ENCODE measurements around the gene TMEM263. TPM values are rescaled to one million over a fixed set of nuclear protein-coding genes. Genes with fewer than 3 reads are reported as not detected.
"Not testable (repeated sequence)": the region's sequence is repeated elsewhere in the genome, so short reads cannot be mapped to it uniquely, and the experiment has no call there.

The TMEM263 gene
- total RNA-seq, 1 donor from 2014 or later, result 19.6 TPM

GRCh38 chr12:106917503-106917902 lies 38.2 kb upstream of the TMEM263 start:
- no peaks in the 10 kb centered on the region for H3K4me1 ChIP-seq
- no peaks in the 10 kb centered on the region for H3K36me3 ChIP-seq
- intact Hi-C loops (cut with DNase I), result no loop called here
- TF ChIP-seq CTCF (IDR thresholded peaks at IDR 0.05), result no peak
- TF ChIP-seq POLR2A (IDR thresholded peaks at IDR 0.05), result no peak
- TF ChIP-seq POLR2AphosphoS5 (IDR thresholded peaks at IDR 0.05; ENCODE audit: insufficient read depth in 1 of 2, low read depth in 1 of 2), result no peak
- no peaks in the 10 kb centered on the region for H3K27me3 ChIP-seq
- DNase-seq (ENCODE audit: extremely low spot score in 2 of 2), result no peak
- H3K4me3 ChIP-seq, result no peak overlapping the region
- no peaks in the 10 kb centered on the region for H3K9me3 ChIP-seq
- H3K27ac ChIP-seq, result no peak overlapping the region

- Histone ChIP-seq H3K36me3 (no peaks in the 10 kb centered on the region), H3K9me3 (no peaks in the 10 kb centered on the region), H3K4me3 (no peak overlapping the region), H3K27me3 (no peaks in the 10 kb centered on the region), H3K4me1 (no peaks in the 10 kb centered on the region), H3K27ac (no peak overlapping the region)
- no peak for DNase-seq (ENCODE audit: extremely low spot score in 2 of 2)
- TF ChIP-seq POLR2AphosphoS5 (IDR thresholded peaks at IDR 0.05; ENCODE audit: insufficient read depth in 1 of 2, low read depth in 1 of 2) (no peak), CTCF (IDR thresholded peaks at IDR 0.05) (no peak), POLR2A (IDR thresholded peaks at IDR 0.05) (no peak)
- intact Hi-C loops (cut with DNase I), result no loop called here
Observed at GRCh38 chr12:106918746-106919145, 37.0 kb upstream of the TMEM263 start.

GRCh38 chr12:106919910-106920544 lies 35.7 kb upstream of the TMEM263 start:
- no peak for TF ChIP-seq POLR2A (IDR thresholded peaks at IDR 0.05)
- peak; percentile 57 to 78 (median 64) for TF ChIP-seq CTCF (IDR thresholded peaks at IDR 0.05)

GRCh38 chr12:106921976-106922375 lies 33.7 kb upstream of the TMEM263 start:
- not testable (repeated sequence) for H3K27me3 ChIP-seq; H3K36me3 ChIP-seq; H3K4me1 ChIP-seq; H3K4me3 ChIP-seq; H3K9me3 ChIP-seq; DNase-seq (ENCODE audit: extremely low spot score in 2 of 2); H3K27ac ChIP-seq
- intact Hi-C loops (cut with DNase I), result loop anchor here (5.0 kb wide), 1 partner anchor 535 kb away; no protein-coding TSS in a partner anchor

More at GRCh38 chr12:106919910-106920544, 35.7 kb upstream of the TMEM263 start:
- Histone ChIP-seq H3K27me3 (no peaks in the 10 kb centered on the region), H3K9me3 (no peaks in the 10 kb centered on the region), H3K4me3 (no peak overlapping the region), H3K4me1 (no peaks in the 10 kb centered on the region), H3K27ac (no peak overlapping the region), H3K36me3 (no peaks in the 10 kb centered on the region)
- DNase-seq (ENCODE audit: extremely low spot score in 2 of 2), result no peak
- intact Hi-C loops (cut with DNase I), result loop anchor here (5.0 kb wide), 1 partner anchor 533 kb away; no protein-coding TSS in a partner anchor

- not testable (repeated sequence) for H3K4me1 ChIP-seq; H3K36me3 ChIP-seq; H3K9me3 ChIP-seq; H3K27me3 ChIP-seq; DNase-seq (ENCODE audit: extremely low spot score in 2 of 2); H3K4me3 ChIP-seq; H3K27ac ChIP-seq
- intact Hi-C loops (cut with DNase I), result loop anchor here (5.0 kb wide), 1 partner anchor 536 kb away; no protein-coding TSS in a partner anchor
Observed at GRCh38 chr12:106923594-106923993, 32.1 kb upstream of the TMEM263 start.

- no peak for DNase-seq (ENCODE audit: extremely low spot score in 2 of 2)
- Histone ChIP-seq H3K4me1 (no peaks in the 10 kb centered on the region), H3K9me3 (no peaks in the 10 kb centered on the region), H3K27ac (no peak overlapping the region), H3K27me3 (no peaks in the 10 kb centered on the region), H3K36me3 (no peaks in the 10 kb centered on the region), H3K4me3 (no peak overlapping the region)
- TF ChIP-seq CTCF (IDR thresholded peaks at IDR 0.05) (no peak), POLR2A (IDR thresholded peaks at IDR 0.05) (no peak), POLR2AphosphoS5 (IDR thresholded peaks at IDR 0.05; ENCODE audit: insufficient read depth in 1 of 2, low read depth in 1 of 2) (no peak)
- intact Hi-C loops (cut with DNase I), result loop anchor here (5.0 kb wide), 1 partner anchor 537 kb away; no protein-coding TSS in a partner anchor
Observed at GRCh38 chr12:106924268-106924861, 31.3 kb upstream of the TMEM263 start.

Data from vagina (tissue), 2 donors.